Endodermal cell (in vitro differentiated cells): ENCODE measurements around the gene NEK9. TPM values are rescaled to one million over a fixed set of nuclear protein-coding genes. Genes with fewer than 3 reads are reported as not detected.

ENCODE experiments used
- DNase-seq: peaks from one replicate; pipeline ENCODE4 v3.0.0-alpha.2; 2017
- H3K27ac ChIP-seq: 2 replicates; pipeline ENCODE4 v1.5.1; 2013; ENCODE audit warnings: mild to moderate bottlenecking, low read depth, low read length, moderate library complexity
- H3K27me3 ChIP-seq: 2 replicates; pipeline ENCODE4 v1.6.1; 2013; ENCODE audit warnings: mild to moderate bottlenecking, low read length, moderate library complexity; ENCODE audit not compliant: insufficient read depth, control insufficient read depth, poor library complexity, severe bottlenecking
- H3K36me3 ChIP-seq: 2 replicates; pipeline ENCODE4 v1.7.0; 2013; ENCODE audit warnings: mild to moderate bottlenecking, low read length, moderate library complexity; ENCODE audit not compliant: control insufficient read depth, insufficient read depth
- H3K4me1 ChIP-seq: one replicate; pipeline ENCODE4 v1.7.0; 2013; ENCODE audit warnings: low read length; ENCODE audit not compliant: control insufficient read depth, insufficient read depth
- H3K4me3 ChIP-seq: 2 replicates; pipeline ENCODE4 v1.5.1; 2013; ENCODE audit warnings: mild to moderate bottlenecking, low read length, moderate library complexity
- H3K9ac ChIP-seq: 2 replicates; pipeline ENCODE4 v1.6.1; 2013; ENCODE audit warnings: mild to moderate bottlenecking, low read length, moderate library complexity; ENCODE audit not compliant: poor library complexity, severe bottlenecking; ENCODE audit errors: extremely low read depth
- H3K9me3 ChIP-seq: 2 replicates; pipeline ENCODE4 v1.6.1; 2013; ENCODE audit warnings: mild to moderate bottlenecking, low read length, moderate library complexity; ENCODE audit not compliant: control insufficient read depth
- H3K27ac Mint-ChIP-seq: 2 replicates; pipeline ENCODE4 v1.8.0; 2020; ENCODE audit warnings: mixed read lengths
- H3K27me3 Mint-ChIP-seq: 2 replicates; pipeline ENCODE4 v1.8.0; 2021; ENCODE audit warnings: mild to moderate bottlenecking, mixed read lengths; ENCODE audit not compliant: insufficient read depth
- H3K36me3 Mint-ChIP-seq: 2 replicates; pipeline ENCODE4 v1.8.0; 2020; ENCODE audit warnings: low read depth, mixed read lengths
- H3K4me1 Mint-ChIP-seq: 2 replicates; pipeline ENCODE4 v1.8.0; 2020; ENCODE audit warnings: mixed read lengths
- H3K4me3 Mint-ChIP-seq: 2 replicates; pipeline ENCODE4 v1.8.0; 2020; ENCODE audit warnings: mild to moderate bottlenecking, moderate library complexity, mixed read lengths
- H3K9me3 Mint-ChIP-seq: 2 replicates; pipeline ENCODE4 v1.8.0; 2020; ENCODE audit warnings: mild to moderate bottlenecking, mixed read lengths
- WGBS, 2 experiments: methylation state at CpG; one replicate each; pipeline versions ENCODE4 v1.1.5 to v1.1.7; 2013; ENCODE audit warnings: missing lambda C conversion rate in 2 of 2, mixed read lengths in 1 of 2; ENCODE audit not compliant: insufficient coverage in 1 of 2, insufficient read length in 1 of 2; 5-methylcytosine and 5-hydroxymethylcytosine counted together
- total RNA-seq, 2 donors: library from RNA; stranded (reverse); fragmentation: NEBNext Ultra II Directional in 1 of 2; extraction: Animal tissue kit (Norgen Biotek cat#: 25700) in 1 of 2; gene quantifications; 2 replicates in 1 of 2; 3 replicates in 1 of 2; pipeline ENCODE4 v1.2.1, GENCODE V29; 2021
- TF ChIP-seq, protein P1 (sequence below): fragments of 200-600 bp; sonication (generic); conservative IDR thresholded peaks from 2 replicates; pipeline ENCODE4 v1.5.0; 2021; ENCODE audit warnings: antibody characterized with exemption, mild to moderate bottlenecking

Gene NEK9
- total RNA-seq, 2 donors from 2014 or later: 74.1 to 97.5 TPM

- no peak overlapping the region for H3K27ac Mint-ChIP-seq
- no peaks in the 10 kb centered on the region for H3K27me3 ChIP-seq
- H3K36me3 Mint-ChIP-seq: peaks cover 42% of the 10 kb centered on the region
- no peak overlapping the region for H3K9ac ChIP-seq
- TF ChIP-seq, protein P1, sequence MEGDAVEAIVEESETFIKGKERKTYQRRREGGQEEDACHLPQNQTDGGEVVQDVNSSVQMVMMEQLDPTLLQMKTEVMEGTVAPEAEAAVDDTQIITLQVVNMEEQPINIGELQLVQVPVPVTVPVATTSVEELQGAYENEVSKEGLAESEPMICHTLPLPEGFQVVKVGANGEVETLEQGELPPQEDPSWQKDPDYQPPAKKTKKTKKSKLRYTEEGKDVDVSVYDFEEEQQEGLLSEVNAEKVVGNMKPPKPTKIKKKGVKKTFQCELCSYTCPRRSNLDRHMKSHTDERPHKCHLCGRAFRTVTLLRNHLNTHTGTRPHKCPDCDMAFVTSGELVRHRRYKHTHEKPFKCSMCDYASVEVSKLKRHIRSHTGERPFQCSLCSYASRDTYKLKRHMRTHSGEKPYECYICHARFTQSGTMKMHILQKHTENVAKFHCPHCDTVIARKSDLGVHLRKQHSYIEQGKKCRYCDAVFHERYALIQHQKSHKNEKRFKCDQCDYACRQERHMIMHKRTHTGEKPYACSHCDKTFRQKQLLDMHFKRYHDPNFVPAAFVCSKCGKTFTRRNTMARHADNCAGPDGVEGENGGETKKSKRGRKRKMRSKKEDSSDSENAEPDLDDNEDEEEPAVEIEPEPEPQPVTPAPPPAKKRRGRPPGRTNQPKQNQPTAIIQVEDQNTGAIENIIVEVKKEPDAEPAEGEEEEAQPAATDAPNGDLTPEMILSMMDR: no peak
- H3K4me1 ChIP-seq: no peaks in the 10 kb centered on the region
- no peak overlapping the region for H3K4me3 ChIP-seq
- H3K9me3 Mint-ChIP-seq: peaks cover 13% of the 10 kb centered on the region
- peaks cover 15% of the 10 kb centered on the region for H3K9me3 ChIP-seq
- H3K36me3 ChIP-seq: peaks cover 44% of the 10 kb centered on the region
- no peak overlapping the region for H3K4me3 Mint-ChIP-seq
- no peak for DNase-seq
- no peak overlapping the region for H3K27ac ChIP-seq
- 100% methylated on average over 1 of the region's 1 CpG; no CpG with 5 or more reads in 1 of the 2 experiments for WGBS, 2 experiments
- no peaks in the 10 kb centered on the region for H3K4me1 Mint-ChIP-seq
- H3K27me3 Mint-ChIP-seq: no peaks in the 10 kb centered on the region
These were observed 11.6 kb upstream of the NEK9 start for GRCh38 chr14:75138492-75138891.

- peaks cover 18% of the 10 kb centered on the region for H3K9me3 ChIP-seq
- TF ChIP-seq, protein P1: no peak
- H3K9ac ChIP-seq: no peak overlapping the region
- H3K27ac Mint-ChIP-seq: peak overlapping the region; percentile 61
- H3K27me3 ChIP-seq: no peaks in the 10 kb centered on the region
- peaks cover 54% of the 10 kb centered on the region for H3K36me3 ChIP-seq
- DNase-seq: no peak
- no peak overlapping the region for H3K4me3 Mint-ChIP-seq
- no peaks in the 10 kb centered on the region for H3K4me1 ChIP-seq
- H3K4me1 Mint-ChIP-seq: peaks cover 3% of the 10 kb centered on the region
- 90 to 96% methylated on average over 1 to 6 of the region's 6 CpGs for WGBS, 2 experiments
- H3K4me3 ChIP-seq: no peak overlapping the region
- peaks cover 45% of the 10 kb centered on the region for H3K36me3 Mint-ChIP-seq
- no peak overlapping the region for H3K27ac ChIP-seq
- peaks cover 16% of the 10 kb centered on the region for H3K9me3 Mint-ChIP-seq
- H3K27me3 Mint-ChIP-seq: no peaks in the 10 kb centered on the region
These were observed 7.8 kb upstream of the NEK9 start for GRCh38 chr14:75134644-75135043.

DNA sequence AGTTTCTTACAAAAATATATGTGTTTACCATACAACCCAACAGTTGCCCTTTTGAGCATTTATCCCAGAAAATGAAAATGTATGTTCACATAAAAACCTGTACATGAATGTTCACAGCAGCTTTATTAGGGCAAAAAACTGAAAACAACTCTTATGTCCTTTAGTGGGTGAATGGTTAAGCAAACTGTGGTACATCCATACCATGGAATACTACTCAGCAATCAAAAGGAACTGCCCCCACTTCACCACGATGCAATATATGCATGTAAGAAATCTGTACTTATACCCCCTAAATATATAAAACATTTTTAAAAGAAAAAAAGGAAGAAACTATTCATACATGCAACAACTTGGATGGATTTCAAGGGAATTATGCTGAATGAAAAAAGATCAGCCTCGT, 6.7 kb upstream of the NEK9 start:
- H3K36me3 ChIP-seq: peaks cover 55% of the 10 kb centered on the region
- 100% methylated on average over 1 of the region's 2 CpGs for WGBS, 2 experiments
- H3K4me1 ChIP-seq: no peaks in the 10 kb centered on the region
- TF ChIP-seq, protein P1: no peak
- no peak for DNase-seq
- no peaks in the 10 kb centered on the region for H3K27me3 ChIP-seq
- H3K9ac ChIP-seq: no peak overlapping the region
- Mint-ChIP-seq H3K27me3 (no peaks in the 10 kb centered on the region), H3K4me3 (no peak overlapping the region), H3K9me3 (peaks cover 16% of the 10 kb centered on the region), H3K36me3 (peaks cover 44% of the 10 kb centered on the region), H3K27ac (no peak overlapping the region), H3K4me1 (peaks cover 3% of the 10 kb centered on the region)
- H3K27ac ChIP-seq: no peak overlapping the region
- H3K9me3 ChIP-seq: peaks cover 18% of the 10 kb centered on the region
- no peak overlapping the region for H3K4me3 ChIP-seq
